ENCODE data around the gene NGEF. TPM values are rescaled to one million over a fixed set of nuclear protein-coding genes. Genes with fewer than 3 reads are reported as not detected.

NGEF gene
- total RNA-seq, 1 donor from 2014 or later, result 0.53 TPM

- DNase-seq (ENCODE audit: low read depth) (no peak), FAIRE-seq (no peak)
- no peak for TF ChIP-seq CTCF (IDR thresholded peaks at IDR 0.05; ENCODE audit: insufficient read depth, low read length, severe bottlenecking)
- H3K36me3 ChIP-seq (ENCODE audit: control insufficient read depth, insufficient read depth, low read length), result no peaks in the 10 kb centered on the region
- no peaks in the 10 kb centered on the region for H3K27me3 ChIP-seq (ENCODE audit: control insufficient read depth, insufficient read depth, low read length)
- no peak overlapping the region for H3K4me3 ChIP-seq (ENCODE audit: low read depth, low read length)
Measured at GRCh38 chr2:232973011-232973735, 39.9 kb downstream of the NGEF start.

- DNase-seq (ENCODE audit: low read depth) (no peak), FAIRE-seq (no peak)
- H3K27me3 ChIP-seq (ENCODE audit: control insufficient read depth, insufficient read depth, low read length), result no peaks in the 10 kb centered on the region
- H3K4me3 ChIP-seq (ENCODE audit: low read depth, low read length), result no peak overlapping the region
- no peaks in the 10 kb centered on the region for H3K36me3 ChIP-seq (ENCODE audit: control insufficient read depth, insufficient read depth, low read length)
- TF ChIP-seq CTCF (IDR thresholded peaks at IDR 0.05; ENCODE audit: insufficient read depth, low read length, severe bottlenecking), result no peak
Measured at GRCh38 chr2:232971744-232972143, 41.3 kb downstream of the NGEF start.

- Histone ChIP-seq H3K27me3 (ENCODE audit: control insufficient read depth, insufficient read depth, low read length) (no peaks in the 10 kb centered on the region), H3K4me3 (ENCODE audit: low read depth, low read length) (no peak overlapping the region), H3K36me3 (ENCODE audit: control insufficient read depth, insufficient read depth, low read length) (no peaks in the 10 kb centered on the region)
- FAIRE-seq (no peak), DNase-seq (ENCODE audit: low read depth) (no peak)
- no peak for TF ChIP-seq CTCF (IDR thresholded peaks at IDR 0.05; ENCODE audit: insufficient read depth, low read length, severe bottlenecking)
Measured at GRCh38 chr2:232970051-232970450, 43.0 kb downstream of the NGEF start.

- FAIRE-seq, result no peak
- DNase-seq (ENCODE audit: low read depth), result no peak
- no peak for TF ChIP-seq CTCF (IDR thresholded peaks at IDR 0.05; ENCODE audit: insufficient read depth, low read length, severe bottlenecking)
- Histone ChIP-seq H3K36me3 (ENCODE audit: control insufficient read depth, insufficient read depth, low read length) (no peaks in the 10 kb centered on the region), H3K27me3 (ENCODE audit: control insufficient read depth, insufficient read depth, low read length) (no peaks in the 10 kb centered on the region), H3K4me3 (ENCODE audit: low read depth, low read length) (no peak overlapping the region)
Measured at GRCh38 chr2:232967474-232967873, 45.6 kb downstream of the NGEF start.

- Histone ChIP-seq H3K4me3 (ENCODE audit: low read depth, low read length) (no peak overlapping the region), H3K36me3 (ENCODE audit: control insufficient read depth, insufficient read depth, low read length) (no peaks in the 10 kb centered on the region), H3K27me3 (ENCODE audit: control insufficient read depth, insufficient read depth, low read length) (no peaks in the 10 kb centered on the region)
- DNase-seq (ENCODE audit: low read depth) (no peak), FAIRE-seq (peak; percentile 66)
- no peak for TF ChIP-seq CTCF (IDR thresholded peaks at IDR 0.05; ENCODE audit: insufficient read depth, low read length, severe bottlenecking)
Measured at GRCh38 chr2:232966122-232966521, 46.9 kb downstream of the NGEF start.

GRCh38 chr2:232963913-232964312 lies 49.1 kb downstream of the NGEF start:
- DNase-seq (ENCODE audit: low read depth) (no peak), FAIRE-seq (no peak)
- no peaks in the 10 kb centered on the region for H3K27me3 ChIP-seq (ENCODE audit: control insufficient read depth, insufficient read depth, low read length)
- H3K36me3 ChIP-seq (ENCODE audit: control insufficient read depth, insufficient read depth, low read length), result no peaks in the 10 kb centered on the region
- no peak for TF ChIP-seq CTCF (IDR thresholded peaks at IDR 0.05; ENCODE audit: insufficient read depth, low read length, severe bottlenecking)
- H3K4me3 ChIP-seq (ENCODE audit: low read depth, low read length), result no peak overlapping the region
